ENCODE results near the gene MFRP. TPM values are rescaled to one million over a fixed set of nuclear protein-coding genes. Genes with fewer than 3 reads are reported as not detected.

The MFRP gene
- polyA plus RNA-seq, 2 of the 4 experiments (the other 2 are of a cell fraction), result not detected

GRCh38 chr11:119300198-119300964, 46.1 kb downstream of the MFRP start:
- CTCF ChIA-PET, result interaction anchor here (0.6 to 2.1 kb wide), 8 partner anchors 8 to 74 kb away, joined by 3 to 6 read pairs (median 5); no protein-coding TSS in a partner anchor
- H3K27ac ChIP-seq, result no peak overlapping the region
- TF ChIP-seq ZNF302 (CRISPR knock-in tag; IDR thresholded peaks at IDR 0.05), result no peak
- TF ChIP-seq E2F6 (IDR thresholded peaks at IDR 0.05; ENCODE audit: borderline replicate concordance, low read depth), result no peak
- TF ChIP-seq POLR2A (IDR thresholded peaks at IDR 0.05; ENCODE audit: low read length), result no peak
- TF ChIP-seq KDM5A (IDR thresholded peaks at IDR 0.05), result no peak
- TF ChIP-seq FOSL2 (IDR thresholded peaks at IDR 0.05), result no peak
- TF ChIP-seq FOSL2 (CRISPR knock-in tag; IDR thresholded peaks at IDR 0.05), result no peak
- TF ChIP-seq EHF (CRISPR knock-in tag; IDR thresholded peaks at IDR 0.05), result no peak
- TF ChIP-seq JUNB (IDR thresholded peaks at IDR 0.05), result no peak
- no peak for TF ChIP-seq HOXB13 (CRISPR knock-in tag; IDR thresholded peaks at IDR 0.05; ENCODE audit: low read depth)
- no peak for TF ChIP-seq MAX (IDR thresholded peaks at IDR 0.05)
- no peak for TF ChIP-seq EP300 (IDR thresholded peaks at IDR 0.05)
- TF ChIP-seq CEBPB (IDR thresholded peaks at IDR 0.05), result no peak
- TF ChIP-seq SMC3 (IDR thresholded peaks at IDR 0.05), result no peak
- TF ChIP-seq, protein P1, sequence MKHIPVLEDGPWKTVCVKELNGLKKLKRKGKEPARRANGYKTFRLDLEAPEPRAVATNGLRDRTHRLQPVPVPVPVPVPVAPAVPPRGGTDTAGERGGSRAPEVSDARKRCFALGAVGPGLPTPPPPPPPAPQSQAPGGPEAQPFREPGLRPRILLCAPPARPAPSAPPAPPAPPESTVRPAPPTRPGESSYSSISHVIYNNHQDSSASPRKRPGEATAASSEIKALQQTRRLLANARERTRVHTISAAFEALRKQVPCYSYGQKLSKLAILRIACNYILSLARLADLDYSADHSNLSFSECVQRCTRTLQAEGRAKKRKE (CRISPR knock-in tag; IDR thresholded peaks at IDR 0.05; ENCODE audit: low read depth), result no peak
- no peak for TF ChIP-seq RARB (CRISPR knock-in tag; IDR thresholded peaks at IDR 0.05)
- no peak for TF ChIP-seq NFE2L2 (conservative IDR thresholded peaks at IDR 0.05; ENCODE audit: low read length)
- TF ChIP-seq MYC (IDR thresholded peaks at IDR 0.05; ENCODE audit: borderline replicate concordance, low read length), result no peak
- TF ChIP-seq FOSB (CRISPR knock-in tag; IDR thresholded peaks at IDR 0.05), result no peak
- no peak for TF ChIP-seq MAFK (IDR thresholded peaks at IDR 0.05; ENCODE audit: partially characterized antibody)
- no peak for TF ChIP-seq CBX2 (IDR thresholded peaks at IDR 0.05; ENCODE audit: borderline replicate concordance, low read depth)
- TF ChIP-seq HEYL (CRISPR knock-in tag; IDR thresholded peaks at IDR 0.05), result no peak

DNA sequence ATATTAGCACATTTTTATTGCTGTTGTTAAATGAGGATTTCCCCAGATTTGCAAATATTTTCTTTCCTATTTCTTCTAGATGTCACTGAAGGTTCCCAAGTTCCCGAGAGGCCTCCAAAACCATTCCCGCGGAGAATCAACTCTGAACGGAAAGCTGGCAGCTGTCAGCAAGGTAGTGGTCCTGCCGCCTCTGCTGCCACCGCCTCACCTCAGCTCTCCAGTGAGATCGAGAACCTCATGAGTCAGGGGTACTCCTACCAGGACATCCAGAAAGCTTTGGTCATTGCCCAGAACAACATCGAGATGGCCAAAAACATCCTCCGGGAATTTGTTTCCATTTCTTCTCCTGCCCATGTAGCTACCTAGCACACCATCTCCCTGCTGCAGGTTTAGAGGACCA, 47.1 kb downstream of the MFRP start:
- ATAC-seq (no peak), FAIRE-seq (no peak), DNase-seq (ENCODE audit: low read depth in 1 of 2, low spot score in 1 of 2) (no peak)
- ChIA-PET CTCF (interaction anchor here (1.5 kb wide), 1 partner anchor 25 kb away, joined by 6 read pairs; no protein-coding TSS in a partner anchor), POLR2A (no interaction called here)
- H3K4me2 ChIP-seq, result no peak overlapping the region
- no peak for TF ChIP-seq E2F6 (IDR thresholded peaks at IDR 0.05; ENCODE audit: borderline replicate concordance, low read depth)
- TF ChIP-seq, protein P2, sequence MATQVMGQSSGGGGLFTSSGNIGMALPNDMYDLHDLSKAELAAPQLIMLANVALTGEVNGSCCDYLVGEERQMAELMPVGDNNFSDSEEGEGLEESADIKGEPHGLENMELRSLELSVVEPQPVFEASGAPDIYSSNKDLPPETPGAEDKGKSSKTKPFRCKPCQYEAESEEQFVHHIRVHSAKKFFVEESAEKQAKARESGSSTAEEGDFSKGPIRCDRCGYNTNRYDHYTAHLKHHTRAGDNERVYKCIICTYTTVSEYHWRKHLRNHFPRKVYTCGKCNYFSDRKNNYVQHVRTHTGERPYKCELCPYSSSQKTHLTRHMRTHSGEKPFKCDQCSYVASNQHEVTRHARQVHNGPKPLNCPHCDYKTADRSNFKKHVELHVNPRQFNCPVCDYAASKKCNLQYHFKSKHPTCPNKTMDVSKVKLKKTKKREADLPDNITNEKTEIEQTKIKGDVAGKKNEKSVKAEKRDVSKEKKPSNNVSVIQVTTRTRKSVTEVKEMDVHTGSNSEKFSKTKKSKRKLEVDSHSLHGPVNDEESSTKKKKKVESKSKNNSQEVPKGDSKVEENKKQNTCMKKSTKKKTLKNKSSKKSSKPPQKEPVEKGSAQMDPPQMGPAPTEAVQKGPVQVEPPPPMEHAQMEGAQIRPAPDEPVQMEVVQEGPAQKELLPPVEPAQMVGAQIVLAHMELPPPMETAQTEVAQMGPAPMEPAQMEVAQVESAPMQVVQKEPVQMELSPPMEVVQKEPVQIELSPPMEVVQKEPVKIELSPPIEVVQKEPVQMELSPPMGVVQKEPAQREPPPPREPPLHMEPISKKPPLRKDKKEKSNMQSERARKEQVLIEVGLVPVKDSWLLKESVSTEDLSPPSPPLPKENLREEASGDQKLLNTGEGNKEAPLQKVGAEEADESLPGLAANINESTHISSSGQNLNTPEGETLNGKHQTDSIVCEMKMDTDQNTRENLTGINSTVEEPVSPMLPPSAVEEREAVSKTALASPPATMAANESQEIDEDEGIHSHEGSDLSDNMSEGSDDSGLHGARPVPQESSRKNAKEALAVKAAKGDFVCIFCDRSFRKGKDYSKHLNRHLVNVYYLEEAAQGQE (IDR thresholded peaks at IDR 0.05), result no peak
- TF ChIP-seq TFCP2L1 (CRISPR knock-in tag; IDR thresholded peaks at IDR 0.05), result no peak
- TF ChIP-seq CBX2 (IDR thresholded peaks at IDR 0.05; ENCODE audit: borderline replicate concordance, low read depth), result no peak
- TF ChIP-seq ZFP36 (IDR thresholded peaks at IDR 0.05; ENCODE audit: borderline replicate concordance, partially characterized antibody), result no peak
- TF ChIP-seq, protein P3, sequence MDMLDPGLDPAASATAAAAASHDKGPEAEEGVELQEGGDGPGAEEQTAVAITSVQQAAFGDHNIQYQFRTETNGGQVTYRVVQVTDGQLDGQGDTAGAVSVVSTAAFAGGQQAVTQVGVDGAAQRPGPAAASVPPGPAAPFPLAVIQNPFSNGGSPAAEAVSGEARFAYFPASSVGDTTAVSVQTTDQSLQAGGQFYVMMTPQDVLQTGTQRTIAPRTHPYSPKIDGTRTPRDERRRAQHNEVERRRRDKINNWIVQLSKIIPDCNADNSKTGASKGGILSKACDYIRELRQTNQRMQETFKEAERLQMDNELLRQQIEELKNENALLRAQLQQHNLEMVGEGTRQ (IDR thresholded peaks at IDR 0.05), result no peak
- TF ChIP-seq EP300 (IDR thresholded peaks at IDR 0.05), result no peak
- TF ChIP-seq RAD21 (conservative IDR thresholded peaks at IDR 0.05 in 1 of 2, IDR thresholded peaks at IDR 0.05 in 1 of 2), result no peak
- H3K27ac ChIP-seq, result no peak overlapping the region
- WGBS (ENCODE audit: missing lambda C conversion rate), result 100% methylated on average over 9 of the region's 9 CpGs
- no peaks in the 10 kb centered on the region for H3K4me1 ChIP-seq
- H3K9me3 ChIP-seq, result no peaks in the 10 kb centered on the region
- no peak overlapping the region for H3K4me3 ChIP-seq

More at GRCh38 chr11:119300198-119300964, 46.1 kb downstream of the MFRP start:
- Histone ChIP-seq H3K4me2 (no peak overlapping the region), H3K4me1 (no peaks in the 10 kb centered on the region), H3K9me3 (no peaks in the 10 kb centered on the region), H3K4me3 (no peak overlapping the region)
- FAIRE-seq (no peak), DNase-seq (ENCODE audit: low read depth in 1 of 2, low spot score in 1 of 2) (no peak), ATAC-seq (no peak)
- POLR2A ChIA-PET, result interaction anchor here (0.6 kb wide), 1 partner anchor 114 kb away, joined by 4 read pairs; no protein-coding TSS in a partner anchor
- 95% methylated on average over 3 of the region's 3 CpGs for WGBS (ENCODE audit: missing lambda C conversion rate)

All from A549 (cell line).